WERI-Rb-1 (cell line): ENCODE measurements around the gene KIAA0825.

Experiments used
- DNase-seq: peaks from one replicate; pipeline ENCODE4 v3.0.0-alpha.2; 2020
- H3K27ac ChIP-seq: fragments of 250-450 bp; sonication (Bioruptor Pico); 2 replicates; pipeline ENCODE4 v1.5.1; 2020; ENCODE audit warnings: mild to moderate bottlenecking, moderate library complexity
- H3K27me3 ChIP-seq: fragments of 250-450 bp; sonication (Bioruptor Pico); 2 replicates; pipeline ENCODE4 v1.5.1; 2021; ENCODE audit warnings: mild to moderate bottlenecking, low read depth, moderate library complexity; ENCODE audit not compliant: insufficient read depth, severe bottlenecking
- H3K36me3 ChIP-seq: fragments of 250-450 bp; sonication (Bioruptor Pico); 2 replicates; pipeline ENCODE4 v1.5.1; 2020; ENCODE audit warnings: mild to moderate bottlenecking, moderate library complexity
- H3K4me3 ChIP-seq: 2 replicates; pipeline ENCODE4 v1.5.1; 2011; ENCODE audit warnings: low read depth, mild to moderate bottlenecking, control low read depth, low read length
- H3K9me3 ChIP-seq: fragments of 250-450 bp; sonication (Bioruptor Pico); 2 replicates; pipeline ENCODE4 v1.5.1; 2021; ENCODE audit warnings: mild to moderate bottlenecking, moderate library complexity; ENCODE audit not compliant: severe bottlenecking
- TF ChIP-seq, protein P1 (sequence below): IDR thresholded peaks from 2 replicates; pipeline ENCODE4 v1.5.1; 2011; ENCODE audit warnings: low read depth, mild to moderate bottlenecking, control low read depth, inconsistent platforms, low read length

The KIAA0825 gene

GRCh38 chr5:94367900-94368299, 250.5 kb downstream of the KIAA0825 start:
- no peaks in the 10 kb centered on the region for H3K9me3 ChIP-seq
- DNase-seq: no peak
- no peaks in the 10 kb centered on the region for H3K27me3 ChIP-seq
- no peaks in the 10 kb centered on the region for H3K36me3 ChIP-seq
- TF ChIP-seq, protein P1, sequence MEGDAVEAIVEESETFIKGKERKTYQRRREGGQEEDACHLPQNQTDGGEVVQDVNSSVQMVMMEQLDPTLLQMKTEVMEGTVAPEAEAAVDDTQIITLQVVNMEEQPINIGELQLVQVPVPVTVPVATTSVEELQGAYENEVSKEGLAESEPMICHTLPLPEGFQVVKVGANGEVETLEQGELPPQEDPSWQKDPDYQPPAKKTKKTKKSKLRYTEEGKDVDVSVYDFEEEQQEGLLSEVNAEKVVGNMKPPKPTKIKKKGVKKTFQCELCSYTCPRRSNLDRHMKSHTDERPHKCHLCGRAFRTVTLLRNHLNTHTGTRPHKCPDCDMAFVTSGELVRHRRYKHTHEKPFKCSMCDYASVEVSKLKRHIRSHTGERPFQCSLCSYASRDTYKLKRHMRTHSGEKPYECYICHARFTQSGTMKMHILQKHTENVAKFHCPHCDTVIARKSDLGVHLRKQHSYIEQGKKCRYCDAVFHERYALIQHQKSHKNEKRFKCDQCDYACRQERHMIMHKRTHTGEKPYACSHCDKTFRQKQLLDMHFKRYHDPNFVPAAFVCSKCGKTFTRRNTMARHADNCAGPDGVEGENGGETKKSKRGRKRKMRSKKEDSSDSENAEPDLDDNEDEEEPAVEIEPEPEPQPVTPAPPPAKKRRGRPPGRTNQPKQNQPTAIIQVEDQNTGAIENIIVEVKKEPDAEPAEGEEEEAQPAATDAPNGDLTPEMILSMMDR: no peak
- H3K27ac ChIP-seq: no peak overlapping the region
- H3K4me3 ChIP-seq: no peak overlapping the region

DNA sequence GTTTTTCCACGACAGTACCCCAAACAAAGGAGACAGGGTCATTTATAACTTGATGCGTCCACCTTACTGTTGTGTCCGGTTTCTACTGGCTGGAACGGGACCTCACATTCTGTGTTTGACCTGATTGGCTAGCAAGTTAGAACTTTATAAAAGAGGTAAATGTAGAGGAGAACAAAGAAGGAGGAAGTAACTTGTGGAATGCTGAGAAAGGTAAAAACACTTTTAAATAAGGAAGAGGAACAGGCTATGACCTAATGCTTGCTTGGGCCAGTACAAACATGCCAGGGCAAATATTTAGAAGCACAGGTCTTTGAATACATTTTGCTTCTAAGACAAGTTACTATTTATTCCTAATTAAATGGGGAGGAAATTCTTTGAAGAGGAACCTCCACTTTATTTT, 251.6 kb downstream of the KIAA0825 start:
- no peak overlapping the region for H3K27ac ChIP-seq
- H3K4me3 ChIP-seq: no peak overlapping the region
- TF ChIP-seq, protein P1: no peak
- H3K27me3 ChIP-seq: no peaks in the 10 kb centered on the region
- H3K9me3 ChIP-seq: no peaks in the 10 kb centered on the region
- no peak for DNase-seq
- H3K36me3 ChIP-seq: no peaks in the 10 kb centered on the region

GRCh38 chr5:94362857-94363256, 255.5 kb downstream of the KIAA0825 start:
- DNase-seq: no peak
- Histone ChIP-seq H3K27me3 (no peaks in the 10 kb centered on the region), H3K36me3 (no peaks in the 10 kb centered on the region), H3K9me3 (no peaks in the 10 kb centered on the region), H3K27ac (no peak overlapping the region), H3K4me3 (no peak overlapping the region)
- TF ChIP-seq, protein P1: no peak

DNA sequence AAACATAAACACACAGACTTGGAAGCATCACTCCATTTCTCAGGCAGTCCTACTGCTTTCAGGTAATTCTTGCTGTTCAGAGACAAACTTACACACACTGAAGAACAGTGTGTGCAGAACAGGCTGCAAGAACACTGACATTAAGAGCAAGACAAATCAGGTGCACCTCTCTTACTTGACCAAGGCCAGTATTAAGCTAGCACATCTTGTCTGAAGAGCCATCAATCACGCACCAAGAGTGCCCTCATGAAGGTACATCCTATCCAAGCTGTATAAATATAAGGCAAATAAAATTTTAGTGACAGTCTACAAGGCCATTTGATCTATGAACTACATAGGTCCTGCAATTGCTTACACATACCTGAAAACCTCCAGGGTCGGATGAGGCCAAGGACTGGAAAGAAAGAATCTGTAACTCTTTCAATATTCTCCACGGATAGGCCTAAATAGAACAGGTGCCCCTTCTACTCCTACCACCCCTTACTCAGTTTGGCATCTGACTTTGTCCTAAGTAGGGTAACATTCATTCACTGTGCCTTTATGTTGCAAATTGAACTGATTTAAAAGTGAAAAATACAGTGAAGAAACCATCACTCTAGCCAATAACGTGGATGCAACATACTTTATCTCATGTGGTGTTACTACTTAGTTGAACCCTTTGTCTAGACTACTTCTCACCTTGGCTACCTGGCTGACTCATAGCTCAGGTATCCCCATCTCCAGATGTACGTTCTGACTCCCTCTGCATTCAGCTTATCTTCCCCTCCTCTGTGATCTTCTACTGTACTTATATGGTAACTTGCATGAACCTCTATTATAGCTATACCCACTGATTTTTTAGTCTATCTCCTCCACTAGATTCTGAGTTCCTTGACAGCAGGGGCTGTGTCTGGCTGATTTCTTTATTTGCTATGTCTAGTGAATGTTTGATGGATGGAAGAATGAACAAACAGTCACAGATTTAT, 256.3 kb downstream of the KIAA0825 start:
- Histone ChIP-seq H3K27ac (no peak overlapping the region), H3K4me3 (no peak overlapping the region), H3K9me3 (no peaks in the 10 kb centered on the region), H3K27me3 (no peaks in the 10 kb centered on the region), H3K36me3 (no peaks in the 10 kb centered on the region)
- TF ChIP-seq, protein P1: no peak
- no peak for DNase-seq

- H3K27ac ChIP-seq: no peak overlapping the region
- no peaks in the 10 kb centered on the region for H3K36me3 ChIP-seq
- TF ChIP-seq, protein P1: no peak
- H3K27me3 ChIP-seq: no peaks in the 10 kb centered on the region
- no peak overlapping the region for H3K4me3 ChIP-seq
- no peak for DNase-seq
- H3K9me3 ChIP-seq: no peaks in the 10 kb centered on the region
Observed at GRCh38 chr5:94361161-94361560, 257.2 kb downstream of the KIAA0825 start.
